ENCODE measurements around the gene VAV2.

VAV2 gene

GRCh38 chr9:133824802-133825186, 167.3 kb downstream of the VAV2 start:
- in situ Hi-C loops (cut with MboI; ENCODE audit: low sequenced_read_pairs), result no loop called here

GRCh38 chr9:133824106-133824801, 167.9 kb downstream of the VAV2 start:
- in situ Hi-C loops (cut with MboI; ENCODE audit: low sequenced_read_pairs), result no loop called here

- in situ Hi-C loops (cut with MboI; ENCODE audit: low sequenced_read_pairs), result no loop called here
Measured at GRCh38 chr9:133823189-133824105, 168.7 kb downstream of the VAV2 start.

- in situ Hi-C loops (cut with MboI; ENCODE audit: low sequenced_read_pairs), result no loop called here
Measured at GRCh38 chr9:133822430-133823065, 169.6 kb downstream of the VAV2 start.

- in situ Hi-C loops (cut with MboI; ENCODE audit: low sequenced_read_pairs), result no loop called here
Measured at GRCh38 chr9:133821601-133822429, 170.3 kb downstream of the VAV2 start.

- in situ Hi-C loops (cut with MboI; ENCODE audit: low sequenced_read_pairs), result no loop called here
Measured at GRCh38 chr9:133819923-133820322, 172.2 kb downstream of the VAV2 start.

- in situ Hi-C loops (cut with MboI; ENCODE audit: low sequenced_read_pairs), result no loop called here
Measured at GRCh38 chr9:133818444-133818843, 173.7 kb downstream of the VAV2 start.

- in situ Hi-C loops (cut with MboI; ENCODE audit: low sequenced_read_pairs), result no loop called here
Measured at GRCh38 chr9:133815781-133816180, 176.3 kb downstream of the VAV2 start.

GRCh38 chr9:133814586-133815208, 177.4 kb downstream of the VAV2 start:
- in situ Hi-C loops (cut with MboI; ENCODE audit: low sequenced_read_pairs), result no loop called here

- in situ Hi-C loops (cut with MboI; ENCODE audit: low sequenced_read_pairs), result no loop called here
Measured at GRCh38 chr9:133813749-133814585, 178.2 kb downstream of the VAV2 start.

- in situ Hi-C loops (cut with MboI; ENCODE audit: low sequenced_read_pairs), result no loop called here
Measured at GRCh38 chr9:133812941-133813748, 179.0 kb downstream of the VAV2 start.

GRCh38 chr9:133812077-133812868, 179.9 kb downstream of the VAV2 start:
- in situ Hi-C loops (cut with MboI; ENCODE audit: low sequenced_read_pairs), result no loop called here

- in situ Hi-C loops (cut with MboI; ENCODE audit: low sequenced_read_pairs), result no loop called here
Measured at GRCh38 chr9:133811471-133811870, 180.7 kb downstream of the VAV2 start.

- in situ Hi-C loops (cut with MboI; ENCODE audit: low sequenced_read_pairs), result no loop called here
Measured at GRCh38 chr9:133810556-133811195, 181.4 kb downstream of the VAV2 start.

- in situ Hi-C loops (cut with MboI; ENCODE audit: low sequenced_read_pairs), result no loop called here
Measured at GRCh38 chr9:133809335-133809734, 182.8 kb downstream of the VAV2 start.

GRCh38 chr9:133807818-133808217, 184.3 kb downstream of the VAV2 start:
- in situ Hi-C loops (cut with MboI; ENCODE audit: low sequenced_read_pairs), result no loop called here

- in situ Hi-C loops (cut with MboI; ENCODE audit: low sequenced_read_pairs), result no loop called here
Measured at GRCh38 chr9:133807037-133807436, 185.1 kb downstream of the VAV2 start.
